Mononuclear cell (primary cell): Measurements from ENCODE around the gene FAM72B. TPM values are rescaled to one million over a fixed set of nuclear protein-coding genes. Genes with fewer than 3 reads are reported as not detected.
"Not testable (repeated sequence)": the region's sequence is repeated elsewhere in the genome, so short reads cannot be mapped to it uniquely, and the experiment has no call there.

ENCODE experiments used
- H3K27me3 ChIP-seq: 2 replicates; pipeline ENCODE4 v1.6.0; 2011; ENCODE audit warnings: low read length, control low read depth; ENCODE audit not compliant: insufficient read depth
- H3K4me1 ChIP-seq: 2 replicates; pipeline ENCODE4 v1.5.1; 2011; ENCODE audit warnings: mild to moderate bottlenecking, low read length, control low read depth; ENCODE audit not compliant: insufficient read depth
- H3K4me3 ChIP-seq: 2 replicates; pipeline ENCODE4 v1.5.1; 2011; ENCODE audit warnings: mild to moderate bottlenecking, low read length, moderate library complexity
- H3K9me3 ChIP-seq: 2 replicates; pipeline ENCODE4 v1.5.1; 2011; ENCODE audit warnings: low read depth, mild to moderate bottlenecking, control low read depth, low read length
- total RNA-seq: library from RNA; depleted of rRNA; stranded (reverse); fragments of >200 nt; gene quantifications from one replicate; pipeline ENCODE4 v1.2.3, GENCODE V29; 2012

The FAM72B gene
- 0.42 TPM for total RNA-seq

- H3K4me1 ChIP-seq, H3K9me3 ChIP-seq, H3K27me3 ChIP-seq: not testable (repeated sequence)
- peak within 1 kb of the TSS; percentile 23 for H3K4me3 ChIP-seq
These were observed at the start of gene FAM72B, which contains the start of gene SRGAP2C for GRCh38 chr1:121184290-121185127. TSS of gene FAM72B (minus strand) at chr1:121184340. CDS start at chr1:121183489, 851 bp downstream. TSS of gene SRGAP2C (plus strand) at chr1:121184975. CDS start at chr1:121187447, 2,472 bp downstream.

GRCh38 chr1:121232445-121233125 lies 48.4 kb upstream of the FAM72B start:
- not testable (repeated sequence) for H3K4me3 ChIP-seq, H3K27me3 ChIP-seq, H3K4me1 ChIP-seq, H3K9me3 ChIP-seq

GRCh38 chr1:121230636-121231035 lies 46.5 kb upstream of the FAM72B start:
- not testable (repeated sequence) for H3K27me3 ChIP-seq, H3K4me1 ChIP-seq, H3K9me3 ChIP-seq, H3K4me3 ChIP-seq

GRCh38 chr1:121227544-121228330 lies 43.6 kb upstream of the FAM72B start:
- not testable (repeated sequence) for H3K4me3 ChIP-seq, H3K4me1 ChIP-seq, H3K27me3 ChIP-seq, H3K9me3 ChIP-seq

GRCh38 chr1:121226925-121227324 lies 42.8 kb upstream of the FAM72B start:
- not testable (repeated sequence) for H3K9me3 ChIP-seq, H3K4me3 ChIP-seq, H3K27me3 ChIP-seq, H3K4me1 ChIP-seq

GRCh38 chr1:121226295-121226904 lies 42.3 kb upstream of the FAM72B start:
- H3K4me1 ChIP-seq, H3K4me3 ChIP-seq, H3K9me3 ChIP-seq, H3K27me3 ChIP-seq: not testable (repeated sequence)

- not testable (repeated sequence) for H3K4me3 ChIP-seq, H3K4me1 ChIP-seq, H3K27me3 ChIP-seq, H3K9me3 ChIP-seq
These were observed 40.6 kb upstream of the FAM72B start for GRCh38 chr1:121224714-121225113.

- H3K9me3 ChIP-seq, H3K4me3 ChIP-seq, H3K27me3 ChIP-seq, H3K4me1 ChIP-seq: not testable (repeated sequence)
These were observed 37.6 kb upstream of the FAM72B start for GRCh38 chr1:121221770-121222169.

- not testable (repeated sequence) for H3K4me3 ChIP-seq, H3K27me3 ChIP-seq, H3K4me1 ChIP-seq, H3K9me3 ChIP-seq
These were observed 32.5 kb upstream of the FAM72B start for GRCh38 chr1:121216676-121217075.

- H3K4me1 ChIP-seq, H3K9me3 ChIP-seq, H3K27me3 ChIP-seq, H3K4me3 ChIP-seq: not testable (repeated sequence)
These were observed 31.7 kb upstream of the FAM72B start for GRCh38 chr1:121215699-121216417.

- H3K4me1 ChIP-seq, H3K4me3 ChIP-seq, H3K9me3 ChIP-seq, H3K27me3 ChIP-seq: not testable (repeated sequence)
These were observed 30.5 kb upstream of the FAM72B start for GRCh38 chr1:121214544-121215156.

- H3K9me3 ChIP-seq, H3K4me1 ChIP-seq, H3K27me3 ChIP-seq, H3K4me3 ChIP-seq: not testable (repeated sequence)
These were observed 29.4 kb upstream of the FAM72B start for GRCh38 chr1:121213491-121213890.

- not testable (repeated sequence) for H3K27me3 ChIP-seq, H3K4me1 ChIP-seq, H3K4me3 ChIP-seq, H3K9me3 ChIP-seq
These were observed 26.6 kb upstream of the FAM72B start for GRCh38 chr1:121210778-121211177.

GRCh38 chr1:121208375-121208774 lies 24.2 kb upstream of the FAM72B start:
- not testable (repeated sequence) for H3K4me3 ChIP-seq, H3K9me3 ChIP-seq, H3K4me1 ChIP-seq, H3K27me3 ChIP-seq
